Stimulated activated CD4-positive, alpha-beta T cell treated with anti-CD3 and anti-CD28 coated beads, Interleukin-4, amount 100 ng/mL, for 24 hours (primary cell): ENCODE data around the gene DESI1.

Experiments used
- DNase-seq: peaks from one replicate; pipeline ENCODE4 v3.0.0-alpha.2; 2020

The DESI1 gene

GRCh38 chr22:41556561-41556960 is 64.3 kb downstream of the DESI1 start:
- no peak for DNase-seq

GRCh38 chr22:41555325-41555982 is 65.4 kb downstream of the DESI1 start:
- DNase-seq = no peak

DNA sequence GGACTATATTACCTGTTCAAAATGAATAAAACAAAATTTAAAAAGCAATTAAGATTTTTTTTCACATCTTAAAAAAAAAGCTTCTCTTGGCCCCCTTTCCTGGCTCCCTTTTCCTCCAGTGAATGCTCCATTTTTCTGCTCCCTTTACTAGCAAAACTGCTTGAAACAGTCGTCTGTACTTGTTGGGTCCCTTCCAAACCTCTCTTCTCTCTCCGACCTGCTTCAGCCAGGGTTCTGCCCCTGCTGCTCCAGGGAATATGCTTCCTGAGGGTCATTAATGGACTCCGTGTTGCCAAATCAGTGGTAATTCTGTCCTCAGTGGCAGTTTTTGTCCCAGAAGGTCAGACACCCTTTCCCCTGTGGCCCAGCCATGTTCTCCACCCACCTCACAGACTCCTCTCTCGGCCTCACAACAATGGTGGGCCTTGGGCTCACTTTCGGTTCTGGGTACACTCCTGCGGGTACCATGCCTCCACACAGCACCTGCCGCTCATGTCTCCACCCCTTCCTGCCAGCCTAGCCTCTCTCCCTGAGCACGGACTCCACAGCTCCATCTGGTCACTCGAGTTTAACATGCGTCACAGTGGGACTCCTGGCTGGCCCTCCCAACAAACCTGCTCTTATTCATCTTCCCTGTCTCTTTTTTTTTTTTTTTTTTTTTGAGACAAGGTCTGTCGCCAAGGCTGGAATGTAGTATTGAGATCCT is 68.8 kb downstream of the DESI1 start:
- DNase-seq = no peak

DNA sequence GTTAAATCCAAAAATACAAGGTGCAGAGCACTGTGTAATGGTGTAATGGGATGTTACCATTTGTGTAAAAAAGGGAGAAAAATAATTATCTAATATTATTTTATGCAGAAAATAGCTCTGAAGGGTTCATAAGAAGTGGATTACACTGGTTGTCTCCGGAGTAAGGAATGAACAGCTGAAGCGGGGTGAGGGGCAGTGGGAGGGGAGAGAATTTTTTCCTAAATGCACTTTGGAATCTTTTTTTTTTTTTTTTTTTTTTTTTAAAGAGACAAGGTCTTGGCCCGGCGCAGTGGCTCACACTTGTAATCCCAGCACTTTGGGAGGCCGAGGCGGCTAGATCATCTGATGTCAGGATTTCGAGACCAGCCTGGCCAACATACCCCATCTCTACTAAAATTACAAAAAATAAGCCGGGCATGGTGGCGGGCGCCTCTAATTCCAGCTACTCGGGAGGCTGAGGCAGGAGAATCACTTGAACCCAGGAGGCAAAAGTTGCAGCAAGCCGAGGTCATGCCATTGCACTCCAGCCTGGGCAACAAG is 69.8 kb downstream of the DESI1 start:
- DNase-seq = no peak

DNA sequence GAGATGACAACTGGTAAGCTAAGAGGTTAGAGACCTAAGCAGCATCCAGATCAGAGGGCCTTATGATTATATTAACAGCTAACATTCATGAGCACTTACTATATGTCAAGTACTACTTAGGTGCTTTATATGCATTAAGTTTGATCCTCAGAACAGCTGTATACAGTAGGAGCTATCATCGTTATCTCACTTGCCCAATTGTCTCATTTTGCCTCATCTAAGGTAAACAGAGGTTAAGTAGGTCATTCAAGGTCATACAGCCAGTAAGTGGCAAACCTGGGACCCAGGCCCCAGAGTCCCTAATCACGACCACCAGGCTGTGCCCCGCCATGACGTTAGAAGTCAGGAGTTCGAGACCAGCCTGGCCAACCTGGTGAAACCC is 72.0 kb downstream of the DESI1 start:
- DNase-seq = no peak
